Frontal cortex (tissue), 4 donors: ENCODE measurements around the gene ALB. TPM values are rescaled to one million over a fixed set of nuclear protein-coding genes. Genes with fewer than 3 reads are reported as not detected.
"Not testable (repeated sequence)": the region's sequence is repeated elsewhere in the genome, so short reads cannot be mapped to it uniquely, and the experiment has no call there.

ENCODE experiments used
- DNase-seq, 2 donors: peaks; one replicate each; pipeline ENCODE4 v3.0.0; 2012; ENCODE audit warnings: low spot score in 2 of 2
- FAIRE-seq: peaks from 2 replicates; lab custom pipeline; 2012; peaks lifted over from hg19 to GRCh38; lab: Jason Lieb, UNC
- total RNA-seq: library from RNA; depleted of rRNA; stranded (reverse); fragments of >200 nt; gene quantifications from one replicate; pipeline ENCODE4 v1.2.3, GENCODE V29; 2014
- donor health status: control.
- donor health status: control.
- donor health status: control.

The ALB gene
- total RNA-seq, result 0.41 TPM

DNA sequence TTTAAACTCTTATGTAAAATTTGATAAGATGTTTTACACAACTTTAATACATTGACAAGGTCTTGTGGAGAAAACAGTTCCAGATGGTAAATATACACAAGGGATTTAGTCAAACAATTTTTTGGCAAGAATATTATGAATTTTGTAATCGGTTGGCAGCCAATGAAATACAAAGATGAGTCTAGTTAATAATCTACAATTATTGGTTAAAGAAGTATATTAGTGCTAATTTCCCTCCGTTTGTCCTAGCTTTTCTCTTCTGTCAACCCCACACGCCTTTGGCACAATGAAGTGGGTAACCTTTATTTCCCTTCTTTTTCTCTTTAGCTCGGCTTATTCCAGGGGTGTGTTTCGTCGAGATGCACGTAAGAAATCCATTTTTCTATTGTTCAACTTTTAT lies at the start of gene ALB:
Gene ALB (plus strand): TSS at position 246 of the 400 bp plus-strand sequence. CDS start 41 bp downstream, at position 287.
- no peak for DNase-seq
- no peak for FAIRE-seq

DNA sequence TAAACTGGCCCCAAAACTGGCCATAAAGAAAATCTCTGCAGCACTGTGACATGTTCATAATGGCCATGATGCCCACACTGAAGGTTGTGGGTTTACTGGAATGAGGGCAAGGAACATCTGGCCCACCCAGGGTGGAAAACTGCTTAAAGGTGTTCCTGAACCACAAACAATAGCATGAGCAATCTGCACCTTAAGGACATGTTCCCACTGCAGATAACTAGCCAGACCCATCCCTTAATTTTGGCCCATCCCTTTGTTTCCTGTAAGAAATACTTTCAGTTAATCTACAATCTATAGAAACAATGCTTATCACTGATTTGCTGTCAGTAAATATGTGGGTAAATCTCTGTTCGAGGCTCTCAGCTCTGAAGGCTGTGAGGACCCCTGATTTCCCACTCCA lies 46.9 kb upstream of the ALB start:
- DNase-seq, FAIRE-seq: not testable (repeated sequence)

DNA sequence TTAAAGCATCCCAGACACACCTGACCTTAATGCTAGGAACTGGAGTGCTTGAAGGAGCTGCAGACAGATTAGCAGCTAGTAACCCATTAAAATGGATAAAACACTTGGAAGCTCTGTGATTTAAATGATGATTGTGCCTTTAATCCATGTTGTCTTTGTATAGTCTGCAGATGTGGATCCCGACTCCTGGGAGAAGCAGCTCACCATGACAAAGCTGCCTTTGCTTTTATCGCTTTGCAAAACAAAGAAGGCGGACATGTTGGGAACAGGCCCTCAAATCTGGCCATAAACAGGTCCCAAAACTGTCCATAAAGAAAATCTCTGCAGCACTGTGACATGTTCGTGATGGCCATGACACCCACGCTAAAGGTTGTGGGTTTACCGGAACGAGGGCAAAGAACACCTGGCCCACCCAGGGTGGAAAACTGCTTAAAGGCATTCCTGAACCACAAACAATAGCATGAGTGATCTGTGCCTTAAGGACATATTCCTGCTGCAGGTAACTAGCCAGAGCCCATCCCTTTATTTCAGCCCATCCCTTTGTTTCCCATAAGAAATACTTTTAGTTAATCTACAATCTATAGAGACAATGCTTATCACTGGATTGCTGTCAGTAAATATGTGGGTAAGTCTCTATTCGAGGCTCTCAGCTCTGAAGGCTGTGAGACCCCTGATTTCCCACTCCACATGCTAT lies 34.4 kb upstream of the ALB start:
- not testable (repeated sequence) for DNase-seq, FAIRE-seq

DNA sequence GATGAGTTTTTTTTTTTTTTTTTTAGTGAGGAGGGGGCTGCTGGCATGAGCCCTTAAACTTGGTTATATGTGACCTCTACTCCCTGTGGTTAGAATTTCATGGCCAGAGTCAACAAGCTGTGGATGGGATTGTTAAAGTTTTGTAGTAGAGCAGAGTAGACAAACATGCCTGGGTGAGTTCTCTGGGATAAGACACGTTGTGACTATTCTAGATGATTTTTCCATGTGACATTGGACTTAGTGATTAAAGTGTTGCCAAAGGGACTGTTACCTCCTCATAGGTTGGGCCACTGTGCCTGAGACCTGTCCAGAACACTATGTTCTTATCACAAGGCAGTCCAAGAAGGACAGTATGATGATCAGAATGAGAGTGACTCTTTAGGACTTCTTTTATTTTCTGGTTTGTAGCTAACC lies 28.8 kb upstream of the ALB start:
- no peak for FAIRE-seq
- no peak for DNase-seq

DNA sequence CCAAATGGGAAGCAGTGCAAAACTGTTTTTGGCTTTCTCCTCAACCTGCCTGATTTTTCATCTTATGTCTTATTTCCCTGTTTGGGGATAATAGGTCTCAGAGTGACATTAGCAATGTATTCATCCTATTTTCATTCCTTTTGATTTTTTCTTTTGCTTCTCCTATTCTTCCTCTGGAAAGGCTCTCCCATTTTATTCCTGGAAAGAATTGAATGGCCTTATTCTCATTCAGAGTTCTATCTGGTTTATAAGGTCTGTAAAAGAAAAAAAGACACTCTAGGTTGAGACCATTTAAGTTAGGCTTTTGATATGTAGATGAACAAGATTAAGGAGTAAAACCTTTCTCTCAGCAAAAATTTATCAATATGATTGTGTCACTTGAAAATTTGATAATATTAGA lies 27.8 kb upstream of the ALB start:
- no peak for FAIRE-seq
- DNase-seq, result no peak

DNA sequence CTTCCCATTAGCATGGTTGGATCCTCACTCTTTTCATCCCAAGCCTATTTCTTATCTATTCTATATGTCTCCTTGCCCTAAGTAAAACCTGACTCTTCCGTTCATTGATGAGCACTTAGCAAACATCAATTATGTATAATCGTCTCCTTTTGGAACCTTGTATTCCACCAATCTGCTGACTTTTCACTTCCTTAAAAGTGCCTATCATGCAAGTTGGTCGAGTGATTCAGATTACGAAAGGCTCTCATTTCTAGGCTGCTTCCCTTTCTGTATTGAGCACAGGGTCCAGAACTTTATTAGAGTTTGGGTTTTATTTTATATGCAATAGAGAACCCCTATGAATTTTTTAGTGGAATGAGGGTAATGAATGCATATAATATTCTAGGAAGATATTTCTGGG lies 27.1 kb upstream of the ALB start:
- DNase-seq, result no peak
- no peak for FAIRE-seq

DNA sequence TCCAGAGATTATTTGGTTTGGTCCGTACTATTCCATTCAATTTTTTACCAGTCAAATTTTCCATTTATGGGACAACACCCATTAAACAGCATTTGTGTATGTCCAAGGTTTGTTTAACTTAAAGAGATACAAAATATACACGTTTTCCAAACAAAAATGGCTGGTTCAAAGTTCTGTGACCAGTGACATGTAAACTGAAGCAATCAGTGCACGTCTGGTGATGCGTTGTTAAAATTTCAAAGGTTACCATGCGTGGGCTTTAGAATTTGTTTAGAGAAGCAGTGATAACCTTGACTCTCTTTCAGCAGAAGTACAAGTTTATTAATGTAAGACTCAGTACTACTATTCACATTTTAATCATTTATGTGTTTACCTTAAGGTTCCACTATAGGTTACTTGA lies 25.2 kb upstream of the ALB start:
- FAIRE-seq (no peak), DNase-seq (no peak)

DNA sequence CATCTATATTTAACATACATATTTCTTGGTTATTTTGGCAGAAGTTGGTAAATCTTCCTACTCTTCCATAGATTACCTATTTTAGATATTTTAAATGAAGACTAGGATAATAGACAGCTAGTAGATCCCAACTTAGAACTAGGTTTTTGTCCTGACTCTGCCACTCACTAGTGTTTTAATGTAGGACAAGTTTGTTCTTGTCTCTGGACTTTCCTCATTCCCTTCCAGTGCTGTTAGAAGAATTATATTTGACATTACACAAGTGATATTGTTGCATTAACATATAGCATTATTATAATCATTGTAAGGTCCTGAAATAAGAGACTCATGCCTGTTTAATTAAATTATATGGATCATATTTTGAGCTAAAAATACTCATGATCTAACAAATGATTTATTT lies 24.1 kb upstream of the ALB start:
- no peak for FAIRE-seq
- no peak for DNase-seq

DNA sequence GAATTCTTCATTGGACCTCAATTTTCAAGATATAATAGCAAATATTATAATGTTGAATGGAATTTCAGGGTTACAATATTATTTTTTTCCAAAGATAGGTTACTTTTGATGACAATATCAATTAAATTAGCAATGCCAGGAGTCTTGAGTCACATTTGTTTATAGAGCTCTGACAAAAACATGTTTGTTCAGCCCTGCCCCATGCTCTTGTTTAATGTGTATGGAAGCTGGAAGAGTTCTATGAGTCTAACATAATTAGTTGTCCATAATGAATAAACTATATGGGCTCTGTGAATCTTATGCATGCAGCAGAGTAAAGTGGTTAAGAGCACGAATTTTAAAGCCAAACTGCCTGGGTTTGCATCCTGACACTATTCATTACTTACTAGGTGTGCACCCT lies 22.9 kb upstream of the ALB start:
- no peak for DNase-seq
- no peak for FAIRE-seq

DNA sequence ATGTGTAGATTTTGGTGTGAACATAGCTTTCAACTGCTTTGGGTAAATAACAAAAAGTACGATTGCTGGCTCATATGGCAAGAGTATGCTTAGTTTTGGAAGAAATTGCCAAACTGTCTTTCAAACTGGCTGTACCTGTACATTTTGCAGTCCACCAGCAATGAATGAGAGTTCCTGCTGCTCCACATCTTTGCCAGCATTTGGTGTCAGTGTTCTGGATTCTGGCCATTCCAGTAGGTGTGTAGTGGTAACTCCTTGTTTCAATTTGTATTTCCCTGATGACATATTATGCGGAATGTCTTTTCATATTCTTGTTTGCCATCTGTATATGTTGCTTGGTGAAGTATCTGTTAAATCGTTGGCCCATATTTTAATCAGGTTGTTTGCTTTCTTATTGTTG lies 20.6 kb upstream of the ALB start:
- DNase-seq, result no peak
- no peak for FAIRE-seq

DNA sequence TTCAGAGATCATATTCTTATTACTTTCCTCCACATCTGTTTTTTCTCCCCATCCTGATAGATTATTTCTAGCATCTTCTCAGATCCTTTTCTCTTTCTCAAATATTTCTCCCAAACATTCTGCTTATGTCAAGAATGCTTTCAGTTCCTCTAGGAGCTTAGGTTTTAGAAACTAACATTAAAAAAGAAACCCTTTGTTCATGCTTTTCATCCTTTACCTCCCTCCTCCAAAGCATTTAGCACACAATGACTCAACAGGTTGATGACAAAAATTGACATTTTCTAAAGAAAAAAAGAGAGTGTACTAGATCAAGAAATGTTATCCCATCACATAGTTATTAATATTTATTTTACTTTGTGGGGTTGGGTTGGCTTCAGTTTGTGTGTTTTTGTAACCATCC lies 16.5 kb upstream of the ALB start:
- FAIRE-seq (no peak), DNase-seq (no peak)

DNA sequence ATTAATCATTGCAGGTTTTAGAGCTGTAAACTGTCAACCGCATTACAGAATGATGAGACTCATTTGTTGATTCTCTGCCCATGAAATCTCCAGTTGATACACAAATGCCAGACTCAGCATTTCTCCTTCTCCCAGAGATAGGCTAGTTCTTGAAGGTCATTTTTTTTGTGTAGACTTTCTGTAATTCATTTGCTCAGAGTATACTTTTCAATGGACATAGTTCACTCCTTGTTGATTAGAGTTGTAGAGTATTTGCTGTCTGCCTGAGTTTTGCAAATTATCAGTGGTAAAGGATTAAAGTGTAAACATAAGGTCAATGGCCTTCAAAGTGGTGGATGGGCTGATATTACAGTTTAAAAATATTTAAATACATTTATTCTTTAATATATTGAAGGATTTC lies 15.2 kb upstream of the ALB start:
- FAIRE-seq (no peak), DNase-seq (no peak)

DNA sequence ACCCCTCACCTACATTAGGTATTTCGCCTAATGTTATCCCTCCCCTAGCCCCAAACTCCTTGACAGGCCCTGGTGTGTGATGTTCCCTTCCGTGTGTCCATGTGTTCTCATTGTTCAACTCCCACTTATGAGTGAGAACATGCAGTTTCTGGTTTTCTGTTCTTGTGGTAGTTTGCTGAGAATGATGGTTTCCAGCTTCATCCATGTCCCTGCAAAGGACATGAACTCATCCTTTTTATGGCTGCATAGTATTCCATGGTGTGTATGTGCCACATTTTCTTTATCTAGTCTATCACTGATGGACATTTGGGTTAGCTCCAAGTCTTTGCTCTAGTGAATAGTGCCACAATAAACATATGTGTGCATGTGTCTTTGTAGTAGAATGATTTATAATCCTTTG lies 14.4 kb upstream of the ALB start:
- not testable (repeated sequence) for FAIRE-seq, DNase-seq

DNA sequence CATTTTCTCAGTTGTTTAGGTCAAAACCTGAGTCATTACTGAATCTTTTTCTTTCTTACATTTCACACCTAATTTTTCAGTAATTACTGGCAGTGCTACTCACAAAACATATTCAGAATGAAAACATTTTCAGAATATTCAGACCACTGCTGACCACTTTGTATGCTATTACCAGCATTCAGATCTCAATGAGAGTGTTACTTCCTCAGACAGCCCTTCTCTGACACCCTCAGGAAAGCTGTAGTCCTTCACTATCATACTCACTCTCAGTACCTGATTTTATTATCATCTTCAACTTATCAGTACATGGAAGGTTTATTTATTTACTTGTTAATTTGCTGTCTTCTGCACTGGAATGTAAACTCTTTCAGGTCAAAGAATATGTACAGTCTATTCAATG lies 12.3 kb upstream of the ALB start:
- DNase-seq (no peak), FAIRE-seq (no peak)

DNA sequence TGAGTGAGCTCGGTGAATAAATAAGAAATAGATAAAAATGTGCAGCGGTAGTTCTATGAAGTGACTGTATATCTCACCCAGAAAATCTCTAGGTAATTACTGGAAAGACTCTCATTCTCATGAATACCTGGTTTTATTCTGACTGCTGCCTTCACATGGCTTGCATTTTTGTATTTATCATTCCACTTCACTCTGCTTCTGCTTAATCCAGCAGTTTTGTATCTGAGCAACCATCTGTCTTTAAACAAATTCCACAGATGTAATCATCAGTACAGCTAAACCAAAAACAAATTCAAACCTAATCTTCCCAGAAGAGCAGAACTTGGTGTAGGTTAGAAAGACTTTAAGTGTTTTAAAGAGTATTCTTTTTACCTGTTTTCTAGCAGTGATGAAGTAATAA lies 11.2 kb upstream of the ALB start:
- FAIRE-seq (no peak), DNase-seq (no peak)

DNA sequence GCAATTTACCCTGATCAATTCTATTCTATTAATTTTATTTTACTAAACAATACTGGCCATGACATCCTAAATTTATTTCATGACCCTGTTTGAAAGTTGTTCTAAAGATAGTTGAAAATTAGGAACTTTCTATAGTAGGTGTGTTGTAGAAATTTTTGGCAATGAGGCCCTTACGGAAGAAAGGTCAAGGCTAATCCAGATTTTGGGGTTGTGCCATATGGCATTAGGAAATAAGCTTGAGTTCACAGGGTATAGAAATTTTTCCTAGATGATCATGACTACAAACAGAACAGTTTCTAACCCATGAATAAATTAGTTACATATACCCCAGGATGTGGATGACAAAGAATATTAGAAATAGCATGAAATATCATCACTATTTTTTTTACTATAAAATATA lies 7.8 kb upstream of the ALB start:
- DNase-seq (no peak), FAIRE-seq (no peak)

DNA sequence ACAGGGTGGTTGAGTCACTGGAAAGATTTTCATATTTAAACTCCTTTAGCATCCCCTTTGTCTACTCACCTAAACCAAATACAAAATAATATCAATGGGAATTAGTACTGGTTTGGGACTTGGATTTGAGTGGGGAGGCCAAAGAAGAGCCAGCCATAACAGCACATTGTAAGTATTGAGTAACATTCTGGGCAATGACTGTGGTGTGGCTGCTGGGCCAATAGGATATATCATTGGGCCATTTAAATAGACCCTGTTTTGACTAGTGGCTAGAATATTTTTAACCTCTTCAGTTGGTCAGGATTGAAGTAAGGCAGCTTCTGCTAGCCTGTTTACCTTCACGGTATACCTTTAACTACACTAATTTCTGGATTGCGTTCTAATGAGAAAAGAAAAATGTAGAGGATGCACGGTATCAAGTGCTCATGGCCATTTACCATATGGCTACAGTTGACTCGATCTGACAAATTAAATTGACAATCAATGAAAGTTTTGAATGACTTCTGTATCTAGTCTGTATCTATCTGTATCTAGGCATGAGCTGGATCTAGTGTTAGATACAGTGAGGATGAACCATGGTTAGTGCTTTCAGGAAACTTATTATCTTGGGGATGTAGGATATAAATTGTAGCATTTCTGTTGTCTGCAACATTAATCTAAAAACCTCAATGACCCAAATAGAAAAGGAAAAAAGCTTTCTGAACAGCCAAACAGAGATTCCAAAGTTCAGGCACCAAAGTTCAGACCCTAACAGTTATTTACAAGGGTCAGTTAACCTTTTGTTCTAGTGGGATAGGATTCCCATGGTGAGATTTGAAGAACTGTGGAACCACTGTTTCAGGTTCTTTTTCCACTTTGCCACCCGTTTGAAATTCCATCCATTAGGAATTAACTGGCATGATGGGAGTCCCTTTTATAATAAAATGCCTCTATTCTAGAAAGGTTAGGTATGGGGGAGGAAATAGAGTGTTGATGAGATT lies 6.8 kb upstream of the ALB start:
- no peak for DNase-seq
- no peak for FAIRE-seq

DNA sequence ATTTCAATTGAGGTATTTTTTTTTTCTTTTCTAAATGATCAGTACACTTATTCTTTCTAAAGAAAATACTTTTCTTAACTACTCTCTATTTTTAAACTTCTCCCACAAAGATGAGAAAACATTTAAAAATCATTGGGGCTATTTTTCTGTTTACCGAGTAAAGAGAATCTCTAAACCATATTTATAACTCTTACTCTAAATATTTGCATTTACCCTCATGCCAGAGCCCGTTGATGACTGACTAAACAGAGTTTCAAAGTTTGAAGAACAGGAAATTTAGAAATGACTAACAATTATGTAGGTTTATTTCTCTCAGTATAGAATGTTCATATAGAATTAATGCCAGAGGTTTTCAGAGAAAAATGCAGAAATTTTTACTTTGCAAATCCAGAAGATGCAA lies 2.7 kb upstream of the ALB start:
- DNase-seq (no peak), FAIRE-seq (no peak)

DNA sequence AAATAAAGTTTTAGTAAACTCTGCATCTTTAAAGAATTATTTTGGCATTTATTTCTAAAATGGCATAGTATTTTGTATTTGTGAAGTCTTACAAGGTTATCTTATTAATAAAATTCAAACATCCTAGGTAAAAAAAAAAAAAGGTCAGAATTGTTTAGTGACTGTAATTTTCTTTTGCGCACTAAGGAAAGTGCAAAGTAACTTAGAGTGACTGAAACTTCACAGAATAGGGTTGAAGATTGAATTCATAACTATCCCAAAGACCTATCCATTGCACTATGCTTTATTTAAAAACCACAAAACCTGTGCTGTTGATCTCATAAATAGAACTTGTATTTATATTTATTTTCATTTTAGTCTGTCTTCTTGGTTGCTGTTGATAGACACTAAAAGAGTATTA lies 370 bp downstream of the ALB start:
- FAIRE-seq, result no peak
- DNase-seq, result no peak

DNA sequence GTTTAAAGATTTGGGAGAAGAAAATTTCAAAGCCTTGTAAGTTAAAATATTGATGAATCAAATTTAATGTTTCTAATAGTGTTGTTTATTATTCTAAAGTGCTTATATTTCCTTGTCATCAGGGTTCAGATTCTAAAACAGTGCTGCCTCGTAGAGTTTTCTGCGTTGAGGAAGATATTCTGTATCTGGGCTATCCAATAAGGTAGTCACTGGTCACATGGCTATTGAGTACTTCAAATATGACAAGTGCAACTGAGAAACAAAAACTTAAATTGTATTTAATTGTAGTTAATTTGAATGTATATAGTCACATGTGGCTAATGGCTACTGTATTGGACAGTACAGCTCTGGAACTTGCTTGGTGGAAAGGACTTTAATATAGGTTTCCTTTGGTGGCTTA lies 1.1 kb downstream of the ALB start:
- DNase-seq (no peak), FAIRE-seq (no peak)

DNA sequence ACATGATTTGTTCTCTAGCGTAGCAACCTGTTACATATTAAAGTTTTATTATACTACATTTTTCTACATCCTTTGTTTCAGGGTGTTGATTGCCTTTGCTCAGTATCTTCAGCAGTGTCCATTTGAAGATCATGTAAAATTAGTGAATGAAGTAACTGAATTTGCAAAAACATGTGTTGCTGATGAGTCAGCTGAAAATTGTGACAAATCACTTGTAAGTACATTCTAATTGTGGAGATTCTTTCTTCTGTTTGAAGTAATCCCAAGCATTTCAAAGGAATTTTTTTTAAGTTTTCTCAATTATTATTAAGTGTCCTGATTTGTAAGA lies 2.4 kb downstream of the ALB start:
- DNase-seq, result no peak
- no peak for FAIRE-seq
